Measurements from ENCODE around the gene SCP2.

The SCP2 gene

GRCh38 chr1:53038566-53038965 lies 111.5 kb downstream of the SCP2 start:
- H3K23ac ChIP-seq (ENCODE audit: low read length in 2 of 2), result no peak overlapping the region
- H2AK5ac ChIP-seq (ENCODE audit: low read length, severe bottlenecking), result no peak overlapping the region
- H3K27ac ChIP-seq (ENCODE audit: low read length, poor library complexity, severe bottlenecking), result no peak overlapping the region
- H3K4me1 ChIP-seq (ENCODE audit: control insufficient read depth, insufficient read depth, low read depth, low read length), result no peaks in the 10 kb centered on the region
- 100% methylated on average over 3 of the region's 3 CpGs for WGBS
- H3K27me3 ChIP-seq (ENCODE audit: control insufficient read depth in 1 of 2, insufficient read depth in 1 of 2, low read length in 2 of 2), result no peaks in the 10 kb centered on the region
- H3K4ac ChIP-seq (ENCODE audit: low read depth in 1 of 2, low read length in 2 of 2), result no peak overlapping the region
- H4K91ac ChIP-seq (ENCODE audit: low read length), result no peak overlapping the region
- no peak overlapping the region for H3K4me2 ChIP-seq (ENCODE audit: low read length, poor library complexity, severe bottlenecking)
- peaks cover 9% of the 10 kb centered on the region for H3K79me1 ChIP-seq (replicated peaks; ENCODE audit: low read length, poor library complexity, severe bottlenecking)
- H3K9me3 ChIP-seq (ENCODE audit: control insufficient read depth, low read length), result no peaks in the 10 kb centered on the region
- H3K36me3 ChIP-seq (ENCODE audit: control insufficient read depth in 1 of 2, insufficient read depth in 2 of 2, low read depth in 1 of 2, low read length in 2 of 2), result peaks cover 3 to 24% of the 10 kb centered on the region in 2 experiments
- DNase-seq, result no peak
- no peak overlapping the region for H2BK12ac ChIP-seq (ENCODE audit: low read length in 2 of 2)
- H3K4me3 ChIP-seq (ENCODE audit: insufficient read depth in 1 of 2, low read depth in 1 of 2, low read length in 2 of 2), result no peak overlapping the region
- no peak overlapping the region for H3K9ac ChIP-seq (ENCODE audit: low read length)
- no peak overlapping the region for H3K14ac ChIP-seq (ENCODE audit: low read length in 2 of 2)
- H2BK5ac ChIP-seq (ENCODE audit: low read depth, low read length, poor library complexity, severe bottlenecking), result no peak overlapping the region
- H3K18ac ChIP-seq (ENCODE audit: low read depth in 1 of 2, low read length in 2 of 2), result no peak overlapping the region
- no peak overlapping the region for H2AFZ ChIP-seq (ENCODE audit: low read depth, low read length)
- H2BK15ac ChIP-seq (ENCODE audit: low read depth, poor library complexity, severe bottlenecking), result no peak overlapping the region
- H4K8ac ChIP-seq (ENCODE audit: low read length), result no peak overlapping the region
- H2BK120ac ChIP-seq (ENCODE audit: low read depth, low read length), result no peak overlapping the region

- H2BK120ac ChIP-seq (ENCODE audit: low read depth, low read length), result no peak overlapping the region
- no peak overlapping the region for H3K9ac ChIP-seq (ENCODE audit: low read length)
- peak; percentile 31 for DNase-seq
- H3K4me2 ChIP-seq (ENCODE audit: low read length, poor library complexity, severe bottlenecking), result no peak overlapping the region
- no peak overlapping the region for H2AFZ ChIP-seq (ENCODE audit: low read depth, low read length)
- H2AK5ac ChIP-seq (ENCODE audit: low read length, severe bottlenecking), result no peak overlapping the region
- no peak overlapping the region for H3K4me3 ChIP-seq (ENCODE audit: insufficient read depth in 1 of 2, low read depth in 1 of 2, low read length in 2 of 2)
- no peaks in the 10 kb centered on the region for H3K27me3 ChIP-seq (ENCODE audit: control insufficient read depth in 1 of 2, insufficient read depth in 1 of 2, low read length in 2 of 2)
- H3K4ac ChIP-seq (ENCODE audit: low read depth in 1 of 2, low read length in 2 of 2), result no peak overlapping the region
- H2BK12ac ChIP-seq (ENCODE audit: low read length in 2 of 2), result no peak overlapping the region
- no peak overlapping the region for H2BK5ac ChIP-seq (ENCODE audit: low read depth, low read length, poor library complexity, severe bottlenecking)
- no peak overlapping the region for H3K23ac ChIP-seq (ENCODE audit: low read length in 2 of 2)
- peaks cover 7% of the 10 kb centered on the region for H3K4me1 ChIP-seq (ENCODE audit: control insufficient read depth, insufficient read depth, low read depth, low read length)
- H3K18ac ChIP-seq (ENCODE audit: low read depth in 1 of 2, low read length in 2 of 2), result no peak overlapping the region
- peaks cover 8% of the 10 kb centered on the region for H3K79me1 ChIP-seq (replicated peaks; ENCODE audit: low read length, poor library complexity, severe bottlenecking)
- peak overlapping the region; percentile 11 for H3K27ac ChIP-seq (ENCODE audit: low read length, poor library complexity, severe bottlenecking)
- no peak overlapping the region for H4K91ac ChIP-seq (ENCODE audit: low read length)
- no peak overlapping the region for H3K14ac ChIP-seq (ENCODE audit: low read length in 2 of 2)
- no peak overlapping the region for H4K8ac ChIP-seq (ENCODE audit: low read length)
- peaks cover 8 to 36% of the 10 kb centered on the region in 2 experiments for H3K36me3 ChIP-seq (ENCODE audit: control insufficient read depth in 1 of 2, insufficient read depth in 2 of 2, low read depth in 1 of 2, low read length in 2 of 2)
- H3K9me3 ChIP-seq (ENCODE audit: control insufficient read depth, low read length), result no peaks in the 10 kb centered on the region
- H2BK15ac ChIP-seq (ENCODE audit: low read depth, poor library complexity, severe bottlenecking), result no peak overlapping the region
Measured at GRCh38 chr1:53043271-53043670, 116.2 kb downstream of the SCP2 start.

DNA sequence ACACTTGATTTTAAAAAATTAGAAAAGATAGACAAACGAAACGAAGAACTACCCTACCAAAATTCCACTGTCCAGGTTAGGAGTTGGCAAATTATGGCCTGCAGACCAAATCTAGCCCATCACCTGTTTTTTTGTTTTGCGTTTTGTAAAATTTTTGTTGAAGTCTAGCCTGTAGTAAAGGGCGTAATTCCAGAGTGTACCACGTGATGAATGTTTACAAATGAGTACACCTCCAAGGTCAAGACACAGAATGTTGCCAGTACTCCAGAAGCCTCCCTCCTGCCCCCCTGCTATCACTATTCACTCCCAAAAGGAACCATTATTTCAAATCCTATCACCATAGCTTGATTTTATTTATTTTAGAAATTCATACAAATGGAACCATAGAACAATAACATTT lies 117.8 kb downstream of the SCP2 start:
- no peak overlapping the region for H3K14ac ChIP-seq (ENCODE audit: low read length in 2 of 2)
- H3K36me3 ChIP-seq (ENCODE audit: control insufficient read depth in 1 of 2, insufficient read depth in 2 of 2, low read depth in 1 of 2, low read length in 2 of 2), result peaks cover 8 to 40% of the 10 kb centered on the region in 2 experiments
- peaks cover 5% of the 10 kb centered on the region for H3K79me1 ChIP-seq (replicated peaks; ENCODE audit: low read length, poor library complexity, severe bottlenecking)
- WGBS, result 72% methylated on average over 3 of the region's 5 CpGs
- H2BK12ac ChIP-seq (ENCODE audit: low read length in 2 of 2), result no peak overlapping the region
- no peak overlapping the region for H2BK15ac ChIP-seq (ENCODE audit: low read depth, poor library complexity, severe bottlenecking)
- no peak for DNase-seq
- no peaks in the 10 kb centered on the region for H3K27me3 ChIP-seq (ENCODE audit: control insufficient read depth in 1 of 2, insufficient read depth in 1 of 2, low read length in 2 of 2)
- no peak overlapping the region for H4K91ac ChIP-seq (ENCODE audit: low read length)
- no peak overlapping the region for H3K4me2 ChIP-seq (ENCODE audit: low read length, poor library complexity, severe bottlenecking)
- no peak overlapping the region for H3K9ac ChIP-seq (ENCODE audit: low read length)
- H4K8ac ChIP-seq (ENCODE audit: low read length), result no peak overlapping the region
- H2BK120ac ChIP-seq (ENCODE audit: low read depth, low read length), result no peak overlapping the region
- no peak overlapping the region for H2AK5ac ChIP-seq (ENCODE audit: low read length, severe bottlenecking)
- no peak overlapping the region for H3K18ac ChIP-seq (ENCODE audit: low read depth in 1 of 2, low read length in 2 of 2)
- H3K4me1 ChIP-seq (ENCODE audit: control insufficient read depth, insufficient read depth, low read depth, low read length), result peaks cover 7% of the 10 kb centered on the region
- H2AFZ ChIP-seq (ENCODE audit: low read depth, low read length), result no peak overlapping the region
- H3K27ac ChIP-seq (ENCODE audit: low read length, poor library complexity, severe bottlenecking), result no peak overlapping the region
- H3K4ac ChIP-seq (ENCODE audit: low read depth in 1 of 2, low read length in 2 of 2), result no peak overlapping the region
- no peak overlapping the region for H3K4me3 ChIP-seq (ENCODE audit: insufficient read depth in 1 of 2, low read depth in 1 of 2, low read length in 2 of 2)
- H3K23ac ChIP-seq (ENCODE audit: low read length in 2 of 2), result no peak overlapping the region
- H2BK5ac ChIP-seq (ENCODE audit: low read depth, low read length, poor library complexity, severe bottlenecking), result peak overlapping the region; percentile 36
- H3K9me3 ChIP-seq (ENCODE audit: control insufficient read depth, low read length), result no peaks in the 10 kb centered on the region

DNA sequence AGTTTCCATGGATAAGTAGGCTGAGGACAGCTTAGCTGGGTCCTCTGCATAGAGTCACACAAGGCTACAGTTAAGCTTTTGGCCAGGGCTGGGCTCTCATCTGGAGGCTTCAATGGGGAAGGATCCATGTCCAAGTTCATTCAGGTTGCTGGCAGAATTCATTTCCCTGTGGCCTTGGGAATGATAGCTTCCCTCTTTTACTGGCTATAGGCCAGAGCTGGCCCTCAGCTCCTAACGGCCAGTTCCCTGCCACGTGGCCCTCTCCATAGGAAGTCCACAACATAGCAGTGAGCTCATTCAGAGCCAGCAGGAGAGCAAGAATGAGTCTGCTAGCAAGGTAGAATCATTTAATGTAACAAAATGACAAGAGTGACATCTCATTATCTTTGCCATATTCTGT lies 119.9 kb downstream of the SCP2 start:
- Histone ChIP-seq H3K27me3 (ENCODE audit: control insufficient read depth in 1 of 2, insufficient read depth in 1 of 2, low read length in 2 of 2) (no peaks in the 10 kb centered on the region), H3K18ac (ENCODE audit: low read depth in 1 of 2, low read length in 2 of 2) (peak overlapping the region; percentile 1 to 43), H3K36me3 (ENCODE audit: control insufficient read depth in 1 of 2, insufficient read depth in 2 of 2, low read depth in 1 of 2, low read length in 2 of 2) (peaks cover 5 to 49% of the 10 kb centered on the region in 2 experiments), H3K4me2 (ENCODE audit: low read length, poor library complexity, severe bottlenecking) (no peak overlapping the region), H3K9ac (ENCODE audit: low read length) (peak overlapping the region; percentile 31), H4K8ac (ENCODE audit: low read length) (no peak overlapping the region), H3K27ac (ENCODE audit: low read length, poor library complexity, severe bottlenecking) (peak overlapping the region; percentile 66), H2BK15ac (ENCODE audit: low read depth, poor library complexity, severe bottlenecking) (no peak overlapping the region), H2AFZ (ENCODE audit: low read depth, low read length) (no peak overlapping the region), H3K14ac (ENCODE audit: low read length in 2 of 2) (no peak overlapping the region), H3K79me1 (replicated peaks; ENCODE audit: low read length, poor library complexity, severe bottlenecking) (peaks cover 3% of the 10 kb centered on the region), H2AK5ac (ENCODE audit: low read length, severe bottlenecking) (no peak overlapping the region), H3K4me3 (ENCODE audit: insufficient read depth in 1 of 2, low read depth in 1 of 2, low read length in 2 of 2) (no peak overlapping the region), H3K23ac (ENCODE audit: low read length in 2 of 2) (no peak overlapping the region), H2BK120ac (ENCODE audit: low read depth, low read length) (no peak overlapping the region), H3K4ac (ENCODE audit: low read depth in 1 of 2, low read length in 2 of 2) (peak overlapping the region in 1 of 2 experiments; percentile 4), H3K4me1 (ENCODE audit: control insufficient read depth, insufficient read depth, low read depth, low read length) (peaks cover 7% of the 10 kb centered on the region), H4K91ac (ENCODE audit: low read length) (no peak overlapping the region), H2BK12ac (ENCODE audit: low read length in 2 of 2) (peak overlapping the region in 1 of 2 experiments; percentile 2), H2BK5ac (ENCODE audit: low read depth, low read length, poor library complexity, severe bottlenecking) (no peak overlapping the region), H3K9me3 (ENCODE audit: control insufficient read depth, low read length) (no peaks in the 10 kb centered on the region)
- whole genome bisulfite sequencing, result 19% methylated on average over 2 of the region's 2 CpGs
- peak; percentile 52 for DNase-seq

All from mesenchymal stem cell (in vitro differentiated cells and primary cell).